ENCODE data around the gene LYRM4.
A peak's percentile ranks its signal among the peaks of the same experiment; 100 is the strongest.

LYRM4 gene

DNA sequence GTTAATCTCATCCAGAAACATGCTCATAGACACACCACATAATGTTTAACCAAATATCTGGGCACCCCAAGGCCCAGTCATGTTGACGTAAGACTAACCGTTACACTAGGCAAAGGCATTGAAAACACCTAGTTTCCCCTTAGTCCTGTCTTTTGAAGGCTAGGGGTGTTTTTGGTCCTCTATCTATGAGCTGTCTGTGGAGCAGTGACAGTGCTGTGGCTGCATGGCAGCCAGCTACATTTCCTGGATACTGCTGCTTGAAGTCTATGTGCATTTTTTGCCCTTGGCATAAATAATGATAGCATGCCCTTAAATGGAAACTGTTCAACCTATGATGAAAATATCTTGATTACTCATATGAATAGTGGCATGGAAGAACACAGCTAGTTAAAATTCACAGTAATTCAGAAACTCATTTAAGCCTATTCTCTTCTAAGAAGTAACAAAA lies 19.2 kb upstream of the LYRM4 start:
- DNase-seq: peak; percentile 8

DNA sequence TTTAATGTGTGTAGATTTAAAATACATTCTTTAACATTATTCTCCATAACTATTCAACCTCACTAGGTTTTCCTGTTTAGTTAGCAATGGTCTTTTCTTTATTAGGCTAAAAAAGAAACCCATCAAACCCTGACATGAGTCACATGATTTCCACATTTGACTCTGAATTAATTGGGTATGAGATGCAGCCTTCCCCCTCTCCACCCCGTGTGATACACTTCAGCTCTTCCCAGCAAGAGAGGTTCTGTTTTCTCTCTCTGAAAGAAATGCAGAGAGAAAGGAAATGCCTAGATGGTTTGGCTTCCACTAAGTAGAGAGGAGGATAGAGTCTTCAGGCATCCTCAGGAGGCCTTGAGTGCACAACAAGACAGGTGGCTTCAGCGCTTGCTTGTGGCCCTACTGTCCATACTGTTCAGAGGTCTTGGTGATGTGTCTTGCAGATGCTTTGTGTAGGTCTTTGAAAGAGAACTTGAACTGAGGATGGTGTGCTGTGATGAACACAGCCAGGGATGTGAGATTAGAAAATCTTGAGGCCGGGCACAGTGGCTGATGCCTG lies 17.9 kb upstream of the LYRM4 start:
- DNase-seq: no peak

DNA sequence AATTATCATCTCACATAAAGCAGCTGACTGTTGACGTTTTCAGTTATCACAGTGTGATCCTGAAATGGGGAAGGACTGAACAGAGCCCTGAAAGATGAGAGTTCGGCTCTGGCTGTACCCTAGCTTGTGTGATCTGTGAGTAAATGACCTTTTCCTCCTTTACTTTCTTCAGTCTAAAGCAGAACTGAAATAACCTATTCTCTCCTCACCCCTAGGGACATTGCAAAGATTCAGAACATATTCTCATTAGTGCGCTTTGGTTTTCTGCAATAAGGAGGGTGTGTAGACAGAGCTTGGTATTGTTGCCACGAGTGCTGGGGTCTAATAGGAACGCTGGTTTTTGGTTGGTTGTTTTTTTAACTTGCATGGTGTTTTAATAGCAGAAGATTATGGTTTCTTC lies 17.3 kb upstream of the LYRM4 start:
- DNase-seq: no peak

DNA sequence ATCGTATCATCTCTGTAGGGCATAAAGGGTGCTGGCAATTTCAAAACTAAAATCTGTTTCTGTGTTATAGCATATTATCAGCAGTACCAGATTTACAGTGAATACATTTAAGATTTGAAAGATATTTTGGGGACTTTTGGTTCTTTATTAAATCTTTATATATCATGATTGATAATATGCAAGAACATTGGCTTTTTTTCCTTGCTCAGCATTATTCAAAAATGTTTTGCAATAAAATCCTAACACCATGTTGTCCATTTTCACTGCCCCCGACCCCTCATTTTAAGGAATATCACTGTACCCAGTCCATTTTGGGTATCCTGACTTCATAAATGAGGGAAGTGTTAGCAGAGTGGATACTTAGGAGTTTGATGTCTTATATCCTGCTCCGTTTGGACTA lies 16.8 kb upstream of the LYRM4 start:
- DNase-seq: no peak

DNA sequence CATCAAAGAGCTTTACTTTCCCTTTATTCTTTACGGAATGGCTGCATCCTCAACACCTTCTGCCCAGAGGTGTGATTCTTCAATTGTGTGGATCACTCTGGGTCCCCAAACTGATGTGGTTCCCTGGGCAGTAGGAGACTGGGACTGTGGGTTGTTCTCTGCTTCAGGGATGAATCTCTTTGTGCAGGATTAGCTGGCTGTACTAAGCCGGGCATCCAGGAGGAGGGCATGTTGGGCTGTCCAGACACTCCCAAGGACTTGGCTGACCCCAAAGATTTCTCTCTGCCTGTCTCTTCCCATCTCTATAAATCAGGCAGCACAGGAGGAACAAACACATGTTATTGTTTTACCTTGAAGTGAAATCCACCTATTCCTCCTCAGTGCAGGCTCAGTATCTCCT lies 15.8 kb upstream of the LYRM4 start:
- DNase-seq: no peak

DNA sequence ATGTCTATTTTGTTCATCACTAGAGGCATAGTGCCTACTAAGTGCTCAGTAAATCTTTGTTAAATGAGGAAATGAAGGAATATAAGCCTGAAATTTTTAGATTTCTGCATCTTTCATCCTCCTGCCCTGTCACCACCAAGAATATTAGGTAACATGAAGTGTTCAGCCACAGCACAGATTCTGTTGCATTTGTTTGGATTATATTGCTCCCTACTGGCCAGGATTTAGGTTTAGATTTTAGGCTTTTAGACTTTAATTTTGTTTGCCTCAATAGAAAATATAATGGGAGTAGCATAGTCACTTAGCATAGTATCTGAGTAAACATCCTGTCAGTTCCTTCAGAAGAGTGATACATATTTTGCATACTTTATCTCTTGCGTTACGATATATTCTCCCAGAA lies 14.7 kb upstream of the LYRM4 start:
- no peak for DNase-seq

DNA sequence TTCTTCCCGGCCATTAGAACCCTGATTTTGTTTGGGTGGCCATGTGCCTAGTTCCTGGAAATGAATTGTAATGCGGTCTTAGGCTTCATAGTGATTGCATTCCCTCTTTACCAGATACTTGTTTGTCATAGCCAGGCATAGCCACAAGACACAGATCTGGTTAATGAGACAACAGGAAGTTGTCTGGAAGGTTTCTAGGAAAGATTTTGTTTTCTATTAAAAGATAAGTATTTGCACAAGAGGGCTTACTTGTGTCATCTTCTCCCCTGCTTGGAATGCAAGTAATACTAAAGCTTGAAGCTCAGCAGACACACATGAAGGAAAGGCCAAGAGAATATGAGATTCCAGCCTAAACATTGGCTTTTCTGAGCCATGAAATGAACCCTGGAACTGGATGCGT lies 13.5 kb upstream of the LYRM4 start:
- no peak for DNase-seq

DNA sequence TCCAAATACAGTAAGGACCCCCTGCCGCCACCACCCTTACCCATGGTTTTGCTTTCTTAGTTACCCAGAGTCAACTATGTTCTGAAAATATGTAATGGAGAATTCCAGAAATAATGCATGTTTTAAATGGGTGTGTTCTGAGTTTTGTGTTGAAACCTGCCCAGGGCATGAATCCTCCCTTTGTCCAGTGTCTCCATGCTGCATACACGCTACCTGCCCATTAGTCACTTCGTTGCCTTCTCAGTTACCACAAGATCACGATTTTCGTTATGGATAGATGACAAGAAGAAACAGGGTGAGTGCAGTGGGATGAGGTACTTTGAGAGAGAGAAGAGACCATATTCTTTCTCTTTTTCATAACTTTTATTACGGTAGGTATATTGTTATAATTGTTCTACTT lies 11.2 kb upstream of the LYRM4 start:
- no peak for DNase-seq

DNA sequence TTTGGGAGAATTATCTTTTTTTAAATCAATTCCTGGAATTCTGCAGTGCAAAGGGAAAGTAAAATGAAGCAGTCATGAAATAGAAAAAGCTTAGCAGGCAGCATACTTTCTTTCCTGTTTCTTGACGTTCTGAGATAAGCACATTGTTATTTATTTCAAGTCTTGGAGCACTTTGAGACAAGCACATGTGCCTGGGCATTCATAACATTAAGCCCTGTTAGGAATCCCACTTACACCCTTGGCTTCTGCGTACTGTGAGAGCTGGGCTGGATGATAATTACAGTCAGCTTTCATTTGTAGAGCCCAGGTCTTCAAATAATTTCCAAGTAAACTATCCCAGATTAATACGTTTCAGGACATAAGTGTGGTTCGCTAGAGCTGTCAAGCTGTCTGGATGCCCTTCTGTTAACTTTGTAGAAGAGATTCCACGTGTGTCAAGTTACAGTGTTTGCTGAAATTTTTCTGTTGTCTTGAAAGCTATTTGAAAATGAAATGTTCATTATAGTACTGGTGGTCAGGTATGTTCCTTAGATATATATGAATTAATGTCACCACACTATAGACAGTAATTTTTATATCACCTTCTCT lies 9.4 kb upstream of the LYRM4 start:
- no peak for DNase-seq

DNA sequence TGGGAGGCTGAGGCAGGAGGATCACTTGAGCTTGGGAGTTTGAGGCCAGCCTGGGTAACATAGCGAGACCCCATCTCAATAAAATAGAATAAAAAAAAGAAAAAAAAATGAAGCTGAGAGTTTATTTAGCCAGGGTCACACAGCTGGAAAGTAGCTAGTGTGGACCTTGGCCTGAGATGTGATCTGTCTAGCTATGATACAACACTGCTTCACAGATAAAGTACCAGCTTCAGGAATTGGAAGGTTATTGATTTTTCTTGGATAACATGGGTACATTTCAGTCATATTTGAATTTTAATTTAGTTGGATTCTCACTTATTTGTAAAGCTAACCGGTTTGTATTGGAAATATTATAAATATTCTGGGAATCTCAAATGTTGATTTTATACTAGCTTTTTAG lies 5.7 kb upstream of the LYRM4 start:
- no peak for DNase-seq

DNA sequence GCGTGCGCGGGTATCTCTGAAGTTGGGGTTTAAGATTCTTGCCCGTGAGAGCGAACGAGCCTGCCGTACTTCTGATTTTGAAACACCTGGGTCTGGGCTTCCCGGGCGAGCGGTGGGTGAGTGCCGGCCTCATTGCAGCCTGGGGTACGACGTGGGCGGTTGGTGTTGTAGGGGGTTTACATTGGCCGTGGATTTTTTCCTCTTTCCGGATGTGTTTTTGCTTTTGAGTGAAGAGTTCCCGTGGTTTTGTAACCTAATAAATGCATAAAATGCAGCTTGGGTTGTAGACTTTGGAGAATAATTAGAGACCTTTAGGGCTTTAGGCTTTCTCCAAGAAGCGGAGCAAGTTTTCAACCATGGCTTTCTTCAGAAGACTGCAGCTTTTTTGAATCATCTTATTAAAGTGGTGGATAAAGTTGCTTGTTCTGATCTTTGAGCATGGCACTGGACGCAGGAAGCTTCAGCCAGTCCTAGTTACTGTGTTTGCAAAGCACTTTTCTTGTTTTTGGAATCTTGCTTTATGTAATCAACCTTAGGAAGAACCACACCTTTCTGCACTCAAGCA lies 877 bp upstream of the LYRM4 start:
- peak; percentile 6 for DNase-seq

DNA sequence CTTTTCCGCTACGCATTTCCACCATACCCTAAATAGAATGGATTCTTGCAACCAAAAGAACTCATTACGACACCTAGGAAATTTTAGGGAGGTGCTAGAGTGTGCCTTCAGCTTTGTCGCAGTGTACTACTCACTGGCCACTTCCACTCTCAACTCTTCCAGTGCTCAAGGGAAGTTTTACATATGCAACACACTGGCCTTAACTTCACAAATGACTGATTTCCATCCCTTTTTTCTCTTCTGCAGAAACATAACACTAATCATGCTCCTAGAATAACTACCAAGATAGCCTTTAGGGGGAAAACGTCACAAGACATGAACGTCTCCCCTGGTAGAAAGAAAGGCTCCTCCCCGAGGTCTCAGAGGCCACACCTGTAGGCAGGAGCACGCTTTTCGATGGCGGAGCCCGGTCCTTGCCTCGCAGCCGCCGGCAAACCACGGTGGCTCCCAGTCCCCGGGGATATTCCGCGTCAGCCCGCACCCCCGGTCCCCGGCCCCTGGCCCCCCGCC lies 584 bp downstream of the LYRM4 start:
- peak; percentile 58 for DNase-seq

DNA sequence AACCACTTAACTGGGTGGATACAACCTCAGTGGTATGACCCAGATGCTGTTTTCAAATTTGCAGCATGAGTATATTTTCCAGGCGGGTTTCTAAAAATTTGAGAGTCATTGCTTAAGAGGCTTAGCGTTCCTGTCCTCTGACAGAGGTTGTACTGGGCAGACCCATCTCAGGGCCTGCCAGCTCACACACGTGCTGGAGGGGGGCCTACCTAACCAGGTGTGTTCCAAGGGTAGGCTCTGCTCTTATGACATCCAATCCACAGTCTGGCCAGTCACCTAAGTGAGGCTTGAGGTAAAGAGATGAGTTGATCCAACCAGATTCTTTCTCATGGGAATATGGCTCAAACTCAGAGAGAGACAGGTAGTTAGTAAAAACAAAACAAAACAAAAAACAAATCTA lies 1.3 kb downstream of the LYRM4 start:
- no peak for DNase-seq

DNA sequence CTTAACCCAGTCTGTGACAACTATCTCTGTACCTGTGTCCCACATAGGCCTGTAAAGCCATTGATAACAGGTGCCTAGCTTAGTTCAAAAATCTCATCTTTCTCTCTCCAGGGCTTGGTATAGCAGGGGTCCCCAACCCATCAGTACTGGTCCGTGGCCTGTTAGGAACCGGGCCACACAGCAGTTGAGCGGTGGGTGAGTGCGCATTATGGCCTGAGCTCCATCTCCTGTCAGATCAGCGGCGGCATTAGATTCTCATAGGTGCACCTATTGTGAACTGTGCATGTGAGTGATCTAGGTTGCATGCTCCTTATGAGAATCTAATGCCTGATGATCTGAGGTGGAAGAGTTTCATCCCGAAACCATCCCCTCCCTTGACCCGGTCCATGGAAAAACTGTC lies 3.4 kb downstream of the LYRM4 start:
- no peak for DNase-seq

DNA sequence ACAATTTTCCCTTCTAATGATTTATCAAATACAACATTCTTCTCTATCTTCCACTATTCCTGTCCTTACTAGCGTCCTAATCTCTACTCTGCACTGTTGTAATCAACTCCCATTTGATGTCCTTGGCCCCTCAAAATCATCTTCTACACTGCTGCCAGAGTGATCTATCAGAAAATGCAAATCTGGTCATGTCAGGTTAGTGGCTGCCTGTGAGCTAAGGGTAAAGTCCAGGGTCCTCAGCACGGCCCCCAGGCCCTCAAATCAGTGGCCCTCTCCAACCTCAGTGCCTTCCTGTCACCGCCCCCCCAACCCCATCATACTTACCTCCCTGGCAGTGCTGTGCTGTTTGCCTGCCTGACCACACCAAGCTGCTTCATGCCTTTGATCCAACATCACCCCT lies 3.8 kb downstream of the LYRM4 start:
- no peak for DNase-seq

DNA sequence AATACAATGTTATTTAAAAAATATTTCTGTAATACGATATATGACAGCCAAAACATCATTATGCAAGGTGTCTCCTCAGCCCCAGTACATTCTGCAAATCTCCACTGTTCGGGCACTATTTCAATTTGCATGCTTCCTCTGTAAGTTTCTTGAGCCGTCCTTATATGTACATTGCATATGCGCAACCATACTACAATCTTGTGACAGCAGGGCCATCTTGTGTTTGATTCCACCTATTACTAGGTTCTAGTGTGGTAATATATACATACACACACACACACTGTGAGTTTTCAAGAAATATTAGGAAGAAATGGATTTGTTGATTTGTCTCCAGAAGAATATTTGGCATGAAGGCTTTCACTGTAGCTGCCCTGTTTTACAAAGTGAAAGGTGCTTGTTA lies 9.8 kb downstream of the LYRM4 start:
- no peak for DNase-seq

DNA sequence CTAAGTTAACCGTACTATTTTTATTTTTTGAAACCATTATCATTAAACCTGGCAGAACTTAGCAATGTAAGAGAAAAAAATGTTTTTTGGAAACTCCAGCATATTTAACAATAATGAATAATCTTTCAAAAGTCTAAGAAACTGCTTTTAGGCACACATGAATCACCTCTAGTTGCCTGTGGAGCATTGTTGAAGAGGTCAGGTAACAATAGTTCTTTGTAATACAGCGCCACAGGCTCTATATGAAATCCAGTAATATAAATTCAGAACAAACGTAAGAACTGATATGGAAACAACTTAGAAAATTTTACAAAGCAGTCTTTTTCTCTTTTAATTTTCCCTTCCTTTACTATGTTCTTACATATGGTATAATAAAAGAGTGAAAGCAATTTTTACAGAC lies 10.3 kb downstream of the LYRM4 start:
- DNase-seq: no peak

DNA sequence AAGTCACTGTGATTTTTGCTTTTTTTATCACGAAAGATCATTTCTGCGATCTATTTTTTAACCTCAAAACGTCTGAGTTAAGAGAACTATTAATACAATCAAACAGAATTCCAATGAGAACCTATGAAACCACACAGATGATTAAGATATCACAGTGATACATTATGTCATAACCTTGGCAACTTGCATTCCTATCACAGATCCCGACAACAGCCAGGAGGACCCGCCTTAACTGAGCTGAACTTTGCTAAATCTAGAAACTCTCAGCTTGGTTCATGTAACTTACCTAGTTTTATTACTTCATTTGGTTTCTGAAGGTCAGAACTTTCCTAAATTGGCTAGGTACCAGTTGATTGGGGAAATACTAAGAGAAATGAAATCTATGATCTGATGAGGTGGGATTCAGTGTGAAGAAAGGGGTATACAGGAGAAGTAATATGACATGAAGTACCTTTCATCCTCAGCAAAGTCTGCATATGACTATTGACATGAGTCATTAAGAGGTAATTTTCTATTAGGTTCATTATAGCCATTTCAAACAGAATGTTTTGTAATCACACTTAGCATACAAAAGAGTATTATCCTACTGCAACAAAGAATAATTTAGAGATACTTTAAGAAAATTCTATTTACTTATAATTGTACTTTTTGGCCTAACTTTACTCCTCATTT lies 11.2 kb downstream of the LYRM4 start:
- no peak for DNase-seq

DNA sequence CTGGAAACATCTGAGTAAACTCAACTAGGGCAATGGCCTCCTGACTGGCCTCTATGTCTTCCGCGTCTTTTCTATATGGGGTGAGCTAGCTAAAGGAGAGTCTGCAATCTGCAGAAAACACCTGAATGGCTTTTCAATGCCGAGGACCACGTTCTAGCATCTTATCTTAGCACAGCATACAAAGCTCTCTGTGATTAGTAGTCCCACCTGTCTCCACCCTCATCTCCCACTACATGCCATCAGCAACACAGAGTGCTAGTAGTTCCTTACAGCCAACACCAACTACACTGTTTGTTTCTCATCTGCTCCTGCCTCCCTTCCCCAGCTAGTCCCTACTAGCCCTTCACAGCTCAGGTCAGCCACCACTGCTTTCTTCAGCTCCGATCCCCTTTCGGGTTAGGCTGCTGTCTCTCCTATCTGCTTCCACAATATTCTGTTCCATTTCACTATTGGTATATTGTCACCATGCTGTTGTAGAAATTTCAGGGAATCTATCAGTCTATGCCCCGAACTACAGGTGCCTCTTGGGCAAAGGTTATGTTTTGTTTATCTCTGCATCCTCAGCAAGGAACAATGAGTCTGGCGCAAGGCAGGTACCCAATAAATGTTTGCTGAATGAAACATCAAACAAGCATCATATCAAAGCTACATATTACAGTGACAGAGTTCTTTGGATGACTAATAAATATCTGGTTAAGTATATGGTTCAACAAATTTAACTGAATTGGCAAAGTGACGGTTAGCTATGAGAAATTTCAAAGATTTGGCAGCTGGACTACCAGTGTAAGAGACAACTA lies 12.2 kb downstream of the LYRM4 start:
- no peak for DNase-seq

DNA sequence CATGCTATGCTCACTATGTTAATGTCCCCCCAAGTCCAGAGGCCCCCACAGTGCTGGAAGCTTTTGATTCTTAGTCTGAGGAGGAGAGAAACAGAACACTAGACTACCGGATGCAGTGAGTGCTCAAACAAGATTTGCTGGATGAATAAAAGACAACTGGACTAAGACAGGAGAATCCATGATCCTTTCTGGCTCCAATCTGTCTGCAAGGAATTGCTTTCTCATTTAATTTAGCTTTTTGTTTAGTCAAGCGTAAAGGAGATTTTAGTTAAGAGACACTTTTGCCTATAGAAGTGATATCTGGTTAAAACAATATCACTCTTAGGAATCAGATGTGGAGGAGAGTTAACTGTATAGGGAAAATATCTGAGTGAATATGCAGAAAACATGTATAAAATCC lies 13.5 kb downstream of the LYRM4 start:
- DNase-seq: no peak

DNA sequence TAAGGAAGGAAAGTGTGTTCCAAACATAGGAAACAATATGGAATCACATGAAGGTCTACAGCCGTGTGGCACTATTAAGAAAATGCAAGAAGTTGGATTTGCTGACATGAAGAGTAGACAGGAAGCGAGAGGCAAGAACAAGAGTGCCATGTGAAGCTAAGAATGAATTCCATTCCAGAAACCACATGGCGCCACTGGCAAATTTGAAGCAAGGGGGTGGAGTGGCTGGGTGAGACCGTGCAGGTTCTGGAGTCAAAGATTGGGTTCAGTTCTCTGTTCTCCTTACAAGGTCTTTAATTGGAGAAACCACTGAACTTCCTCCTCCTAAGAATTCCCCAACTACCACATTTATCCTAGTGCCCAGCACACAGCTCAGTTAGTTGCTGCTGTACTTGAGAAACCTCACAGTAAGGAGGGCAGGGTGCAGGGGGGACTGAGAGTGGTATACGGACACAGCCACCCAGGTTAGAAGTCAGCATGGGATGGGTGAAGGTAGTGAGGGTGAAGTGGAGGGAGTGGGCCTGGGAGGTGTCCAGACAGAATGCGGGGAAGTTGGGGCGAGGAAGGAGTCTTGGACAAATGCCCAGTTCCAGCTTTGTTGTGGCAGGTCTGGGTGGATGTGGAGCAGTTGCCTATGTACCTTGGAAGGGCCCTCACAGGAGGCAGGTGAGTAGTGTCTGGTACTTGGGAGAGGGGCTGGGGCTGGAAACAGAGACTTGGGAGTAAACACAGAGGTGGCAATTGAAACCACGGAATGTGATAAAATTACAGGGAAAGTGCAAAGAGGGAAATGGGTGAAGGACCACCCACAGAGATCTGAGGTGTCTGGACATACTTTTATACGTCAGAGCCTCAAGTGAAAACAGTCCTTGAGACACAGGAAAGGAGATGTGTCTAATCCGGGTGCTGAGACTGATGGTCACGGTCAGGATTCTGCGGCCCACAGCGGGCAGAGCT lies 14.3 kb downstream of the LYRM4 start:
- DNase-seq: no peak

DNA sequence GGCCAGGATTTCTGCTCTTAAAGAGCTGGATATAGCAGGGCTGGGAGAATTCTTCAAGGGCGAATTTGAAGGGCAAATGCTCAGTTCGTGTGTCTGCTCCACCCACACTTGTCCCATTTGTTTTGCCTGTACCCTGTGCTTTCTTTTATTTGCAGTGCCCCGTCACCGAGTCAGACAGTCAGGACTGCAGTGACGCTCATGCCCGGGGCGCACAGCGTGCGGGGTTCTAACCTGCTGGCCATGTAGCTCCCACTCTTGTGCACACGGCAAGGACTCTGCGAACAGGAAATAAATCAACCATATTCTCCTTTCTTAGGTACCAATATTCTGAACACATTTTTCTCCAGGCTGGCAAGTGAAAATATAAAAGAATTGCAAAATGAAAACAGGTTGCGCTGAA lies 17.7 kb downstream of the LYRM4 start:
- no peak for DNase-seq

All from HCEC 1CT (cell line).